IMR-90 (cell line): ENCODE results near the gene SEMA6A. TPM values are rescaled to one million over a fixed set of nuclear protein-coding genes. Genes with fewer than 3 reads are reported as not detected.

ENCODE experiments used
- ATAC-seq: fragments of 200-7000 bp; cut with Tn5 transposase; 2 replicates; pipeline ENCODE4 v1.9.1; 2020; ENCODE audit warnings: low read depth, mild to moderate bottlenecking, moderate library complexity
- BruUV-seq: library from RNA; stranded (reverse); fragments of 400-500 nt; replicated peaks from 2 replicates; lab custom pipeline; 2021; lab: Mats Ljungman, UMichigan
- CTCF ChIA-PET: fragments of 300-600 bp; formaldehyde crosslinking; extraction: SDS; loops from one replicate; lab custom pipeline; 2021; ENCODE audit warnings: antibody characterized with exemption; lab: Yijun Ruan, JAX
- POLR2A ChIA-PET: fragments of 300-600 bp; sonication (Branson Sonifier 250); formaldehyde crosslinking; loops from one replicate; lab custom pipeline; 2022; ENCODE audit warnings: antibody characterized with exemption; ENCODE audit not compliant: unreplicated experiment; lab: Charles Lee
- DNase-seq: peaks from one replicate; pipeline ENCODE4 v3.0.0; 2013
- H2AFZ ChIP-seq: replicated peaks from 2 replicates; pipeline ENCODE3; 2013; ENCODE audit warnings: low read length, mild to moderate bottlenecking; ENCODE audit not compliant: poor library complexity
- H2AK5ac ChIP-seq: 2 replicates; pipeline ENCODE4 v1.6.1; 2013; ENCODE audit warnings: low read depth, low read length, inconsistent platforms
- H2AK9ac ChIP-seq: replicated peaks from 2 replicates; pipeline ENCODE3; 2013; ENCODE audit warnings: mild to moderate bottlenecking, low read depth, low read length, moderate library complexity; ENCODE audit not compliant: poor library complexity
- H2BK120ac ChIP-seq: 2 replicates; pipeline ENCODE4 v1.6.1; 2013; ENCODE audit warnings: low read depth, low read length, inconsistent platforms
- H2BK15ac ChIP-seq: 3 replicates; pipeline ENCODE4 v1.6.1; 2013; ENCODE audit warnings: low read depth, low read length, inconsistent platforms
- H2BK20ac ChIP-seq: 2 replicates; pipeline ENCODE4 v1.6.1; 2013; ENCODE audit warnings: low read depth, mild to moderate bottlenecking, inconsistent platforms, low read length, moderate library complexity
- H2BK5ac ChIP-seq: 2 replicates; pipeline ENCODE4 v1.6.1; 2013; ENCODE audit warnings: mild to moderate bottlenecking, low read depth, low read length, inconsistent platforms; ENCODE audit not compliant: poor library complexity, severe bottlenecking
- H3K14ac ChIP-seq: replicated peaks from 2 replicates; pipeline ENCODE4 v1.6.1; 2013; ENCODE audit warnings: low read depth, low read length, inconsistent platforms
- H3K18ac ChIP-seq: 2 replicates; pipeline ENCODE4 v1.6.1; 2013; ENCODE audit warnings: low read depth, low read length, control low read depth
- H3K23ac ChIP-seq: 2 replicates; pipeline ENCODE4 v1.6.1; 2013; ENCODE audit warnings: low read depth, low read length, inconsistent platforms
- H3K27ac ChIP-seq: 2 replicates; pipeline ENCODE4 v1.5.1; 2013; ENCODE audit warnings: mild to moderate bottlenecking, control low read depth, low read length; ENCODE audit not compliant: insufficient read depth
- H3K27me3 ChIP-seq: 2 replicates; pipeline ENCODE4 v1.6.1; 2013; ENCODE audit warnings: low read length; ENCODE audit not compliant: control insufficient read depth, insufficient read depth
- H3K36me3 ChIP-seq: 2 replicates; pipeline ENCODE4 v1.6.1; 2013; ENCODE audit warnings: low read length, mixed read lengths; ENCODE audit not compliant: control insufficient read depth, insufficient read depth
- H3K4ac ChIP-seq: 2 replicates; pipeline ENCODE4 v1.6.1; 2013; ENCODE audit warnings: low read depth, low read length, inconsistent platforms
- H3K4me1 ChIP-seq: 2 replicates; pipeline ENCODE4 v1.6.1; 2013; ENCODE audit warnings: low read length, mixed read lengths; ENCODE audit not compliant: control insufficient read depth, insufficient read depth
- H3K4me2 ChIP-seq: 2 replicates; pipeline ENCODE4 v1.6.1; 2013; ENCODE audit warnings: low read depth, mild to moderate bottlenecking, control low read depth, low read length, moderate library complexity
- H3K4me3 ChIP-seq: 2 replicates; pipeline ENCODE4 v1.5.1; 2013; ENCODE audit warnings: low read depth, mild to moderate bottlenecking, control low read depth, low read length, moderate library complexity; ENCODE audit not compliant: insufficient read depth
- H3K56ac ChIP-seq: 2 replicates; pipeline ENCODE4 v1.6.1; 2013; ENCODE audit warnings: low read length, inconsistent platforms; ENCODE audit not compliant: insufficient read depth; ENCODE audit errors: extremely low read depth
- H3K79me1 ChIP-seq, 2 experiments: 2 replicates each; pipeline ENCODE4 v1.6.1; 2013; ENCODE audit warnings: low read length in 2 of 2, inconsistent platforms in 1 of 2, low read depth in 1 of 2
- H3K9ac ChIP-seq: 2 replicates; pipeline ENCODE4 v1.6.1; 2013; ENCODE audit warnings: low read depth, low read length, control low read depth
- H3K9me1 ChIP-seq: 2 replicates; pipeline ENCODE4 v1.6.1; 2013; ENCODE audit warnings: low read length, inconsistent platforms; ENCODE audit not compliant: insufficient read depth
- H3K9me3 ChIP-seq: 2 replicates; pipeline ENCODE4 v1.6.1; 2013; ENCODE audit warnings: low read length; ENCODE audit not compliant: control insufficient read depth, insufficient read depth
- H4K20me1 ChIP-seq: 2 replicates; pipeline ENCODE4 v1.6.1; 2013; ENCODE audit warnings: low read length, inconsistent platforms; ENCODE audit not compliant: insufficient read depth
- H4K5ac ChIP-seq: 2 replicates; pipeline ENCODE4 v1.6.1; 2013; ENCODE audit warnings: mild to moderate bottlenecking, low read depth, low read length, control low read depth
- H4K8ac ChIP-seq, 2 experiments: 2 replicates each; pipeline ENCODE4 v1.6.1; 2013; ENCODE audit warnings: low read depth in 2 of 2, low read length in 2 of 2, control low read depth in 1 of 2, inconsistent platforms in 1 of 2
- H4K91ac ChIP-seq: 2 replicates; pipeline ENCODE4 v1.6.1; 2013; ENCODE audit warnings: low read depth, low read length, inconsistent platforms; ENCODE audit not compliant: insufficient read depth
- CEBPB ChIP-seq: IDR thresholded peaks from 2 replicates; pipeline ENCODE4 v1.6.1; 2012; ENCODE audit warnings: low read depth, low read length, improper control_type of control experiment
- CHD1 ChIP-seq: IDR thresholded peaks from 2 replicates; pipeline ENCODE4 v1.6.1; 2012; ENCODE audit warnings: low read depth, low read length, improper control_type of control experiment
- CTCF ChIP-seq: conservative IDR thresholded peaks from 2 replicates; pipeline ENCODE4 v1.5.1; 2012; ENCODE audit warnings: mild to moderate bottlenecking, low read depth, low read length, improper control_type of control experiment
- FOS ChIP-seq: fragments of 150-350 bp; IDR thresholded peaks from 2 replicates; pipeline ENCODE4 v1.6.1; 2016; ENCODE audit warnings: low read depth, low read length
- MAZ ChIP-seq: IDR thresholded peaks from 2 replicates; pipeline ENCODE4 v1.6.1; 2012; ENCODE audit warnings: low read depth, mild to moderate bottlenecking, low read length, improper control_type of control experiment, moderate library complexity, borderline replicate concordance
- MXI1 ChIP-seq: IDR thresholded peaks from 2 replicates; pipeline ENCODE4 v1.6.1; 2012; ENCODE audit warnings: low read depth, mild to moderate bottlenecking, low read length, moderate library complexity, borderline replicate concordance
- NFE2L2 ChIP-seq: fragments of 150-350 bp; IDR thresholded peaks from 2 replicates; pipeline ENCODE4 v1.6.1; 2016; ENCODE audit warnings: low read depth, mild to moderate bottlenecking, low read length
- POLR2A ChIP-seq: IDR thresholded peaks from 2 replicates; pipeline ENCODE4 v1.6.1; 2012; ENCODE audit warnings: mild to moderate bottlenecking, low read depth, low read length
- RAD21 ChIP-seq: IDR thresholded peaks from 2 replicates; pipeline ENCODE4 v1.6.1; 2012; ENCODE audit warnings: low read length, improper control_type of control experiment
- RCOR1 ChIP-seq: IDR thresholded peaks from 2 replicates; pipeline ENCODE4 v1.6.1; 2012; ENCODE audit warnings: mild to moderate bottlenecking, low read length, improper control_type of control experiment; ENCODE audit not compliant: insufficient replicate concordance
- RFX5 ChIP-seq: IDR thresholded peaks from 2 replicates; pipeline ENCODE4 v1.8.0; 2012; ENCODE audit warnings: low read depth, mild to moderate bottlenecking, low read length, moderate library complexity
- SMC3 ChIP-seq: fragments of 150-350 bp; IDR thresholded peaks from 2 replicates; pipeline ENCODE4 v1.6.1; 2016; ENCODE audit warnings: low read depth, mild to moderate bottlenecking, antibody characterized with exemption, low read length, moderate library complexity
- WGBS, 2 experiments: methylation state at CpG; one replicate each; pipeline versions ENCODE4 v1.1.5 to v1.1.7; 2013; ENCODE audit warnings: missing lambda C conversion rate in 2 of 2; ENCODE audit not compliant: insufficient read length in 1 of 2; ENCODE audit errors: extremely low coverage in 2 of 2; 5-methylcytosine and 5-hydroxymethylcytosine counted together
- dilution Hi-C: fragments of 300-500 bp; cut with HindIII; formaldehyde crosslinking; loops from one replicate; pipeline ENCODE4 v1.14.3; 2018; ENCODE audit warnings: low sequenced_read_pairs; ENCODE audit not compliant: unreplicated experiment
- in situ Hi-C: fragments of 300-500 bp; cut with MboI; formaldehyde crosslinking; loops from 3 replicates; pipeline ENCODE4 v1.14.3; 2019; ENCODE audit warnings: low sequenced_read_pairs, inconsistent platforms, mixed read lengths
- intact Hi-C: fragments of 100-400 bp; cut with micrococcal nuclease; formaldehyde crosslinking; loops from 2 replicates; pipeline ENCODE4 v1.10.0; 2022
- polyA plus RNA-seq, 3 experiments: library from polyadenylated mRNA; depleted of rRNA; stranded (reverse); fragments of >200 nt; gene quantifications; 2 replicates each; pipeline ENCODE4 v1.2.3, GENCODE V29; 2012; ENCODE audit warnings: low replicate concordance in 1 of 3
- total RNA-seq: library from RNA; depleted of rRNA; stranded (reverse); fragments of >200 nt; gene quantifications from 2 replicates; pipeline ENCODE4 v1.2.3, GENCODE V29; 2012

The SEMA6A gene
- total and polyA plus RNA-seq, 2 of the 4 experiments (the other 2 are of a cell fraction), result 0.27 to 0.36 TPM

GRCh38 chr5:116521173-116521872 lies 53.3 kb downstream of the SEMA6A start:
- Histone ChIP-seq H4K5ac (no peak overlapping the region), H3K9ac (no peak overlapping the region), H3K79me1 (no peaks in the 10 kb centered on the region), H2BK5ac (no peak overlapping the region), H3K27ac (no peak overlapping the region), H3K4me3 (no peak overlapping the region), H4K20me1 (no peaks in the 10 kb centered on the region), H2AFZ (no peak overlapping the region), H3K4me1 (no peaks in the 10 kb centered on the region), H3K18ac (no peak overlapping the region), H3K27me3 (peaks cover 1% of the 10 kb centered on the region; the same call in 1 of the 2 replicates), H3K14ac (no peak overlapping the region), H2BK15ac (no peak overlapping the region), H2BK20ac (no peak overlapping the region), H3K9me1 (no peaks in the 10 kb centered on the region), H4K8ac (no peak overlapping the region), H3K4ac (no peak overlapping the region), H3K23ac (no peak overlapping the region), H2AK9ac (no peak overlapping the region), H4K91ac (no peak overlapping the region), H2AK5ac (no peak overlapping the region), H3K56ac (no peak overlapping the region; the same call in 1 of the 2 replicates), H2BK120ac (no peak overlapping the region), H3K36me3 (no peaks in the 10 kb centered on the region), H3K9me3 (no peaks in the 10 kb centered on the region), H3K4me2 (no peak overlapping the region)
- in situ Hi-C loops, result no loop called here
- intact Hi-C loops, result no loop called here
- dilution Hi-C loops, result no loop called here
- no peak for ATAC-seq
- CTCF ChIA-PET, result no interaction called here
- no TSS peak for BruUV-seq
- WGBS, 2 experiments, result no CpG with 5 or more reads among the region's 5 CpGs
- TF ChIP-seq MAZ (no peak), SMC3 (no peak), POLR2A (no peak), NFE2L2 (no peak), FOS (no peak), RFX5 (no peak), CHD1 (no peak), RCOR1 (no peak), CTCF (no peak), MXI1 (no peak), CEBPB (no peak), RAD21 (no peak)
- POLR2A ChIA-PET, result no interaction called here
- no peak for DNase-seq
